Spleen (tissue), 11 donors: Measurements from ENCODE around the gene MAPK14. TPM values are rescaled to one million over a fixed set of nuclear protein-coding genes. Genes with fewer than 3 reads are reported as not detected.

Experiments
- DNase-seq: peaks from one replicate; pipeline ENCODE4 v3.0.0-alpha.2; 2020
- H3K27ac ChIP-seq, 8 donors: fragments of 200-600 bp; sonication (generic) in 7 of 8; 1 replicate in 4 of 8; 2 replicates in 4 of 8; pipeline versions ENCODE4 v1.5.0 to v1.8.0; 2016 to 2021; ENCODE audit warnings: inconsistent platforms in 4 of 8, mild to moderate bottlenecking in 4 of 8, moderate library complexity in 1 of 8
- H3K27me3 ChIP-seq, 7 donors: fragments of 200-600 bp; sonication (generic) in 6 of 7; replicated peaks in 1 of 7; 1 replicate in 4 of 7; 2 replicates in 3 of 7; pipeline versions ENCODE4 v1.5.0 to v1.8.0; 2016 to 2021; ENCODE audit warnings: inconsistent platforms in 3 of 7, mild to moderate bottlenecking in 1 of 7
- H3K36me3 ChIP-seq, 6 donors: fragments of 200-600 bp; sonication (generic) in 5 of 6; 1 replicate in 4 of 6; 2 replicates in 2 of 6; pipeline versions ENCODE4 v1.5.0 to v1.8.0; 2016 to 2021; ENCODE audit warnings: inconsistent platforms in 2 of 6
- H3K4me1 ChIP-seq, 6 donors: fragments of 200-600 bp; sonication (generic) in 5 of 6; 1 replicate in 3 of 6; 2 replicates in 3 of 6; pipeline versions ENCODE4 v1.5.0 to v1.8.0; 2016 to 2021; ENCODE audit warnings: inconsistent platforms in 3 of 6
- H3K4me3 ChIP-seq, 8 donors: fragments of 200-600 bp; sonication (generic) in 7 of 8; 1 replicate in 4 of 8; 2 replicates in 4 of 8; pipeline versions ENCODE4 v1.5.0 to v1.8.0; 2016 to 2021; ENCODE audit warnings: inconsistent platforms in 4 of 8, mild to moderate bottlenecking in 4 of 8, moderate library complexity in 2 of 8
- H3K9me3 ChIP-seq, 8 donors: fragments of 200-600 bp; sonication (generic) in 7 of 8; 1 replicate in 4 of 8; 2 replicates in 4 of 8; pipeline versions ENCODE4 v1.5.0 to v1.8.0; 2016 to 2021; ENCODE audit warnings: inconsistent platforms in 4 of 8
- POLR2A ChIP-seq, 3 donors: fragments of 450-650 bp; IDR thresholded peaks; one replicate each; pipeline ENCODE4 v1.5.1; 2017; ENCODE audit warnings: antibody characterized with exemption in 3 of 3, mild to moderate bottlenecking in 1 of 3
- POLR2AphosphoS5 ChIP-seq, 3 donors: sonication (generic); formaldehyde crosslinking; IDR thresholded peaks; one replicate each; pipeline ENCODE4 v1.5.1; 2017; ENCODE audit warnings: antibody characterized with exemption in 3 of 3
- WGBS, 5 donors: extraction: QIAGEN DNeasy Blood & Tissue Kit in 3 of 5; methylation state at CpG; one replicate each; pipeline versions ENCODE4 v1.1.5 to v1.1.7; 2013 to 2018; 5-methylcytosine and 5-hydroxymethylcytosine counted together
- intact Hi-C: fragments of 100-400 bp; cut with DNase I; formaldehyde crosslinking; loops from one replicate; pipeline ENCODE4 v1.15.0; 2023; ENCODE audit warnings: low total_unique reads
- polyA plus RNA-seq, 3 donors: library from polyadenylated mRNA; stranded (reverse); fragments of 200-250 nt; gene quantifications; one replicate each; pipeline ENCODE4 v1.2.1, GENCODE V29; 2013
- total RNA-seq, 7 donors: library from RNA; depleted of rRNA in 3 of 7; stranded (reverse); fragments of >200 nt in 3 of 7; fragmentation: NEBNext Ultra II Directional in 4 of 7; extraction: Animal tissue kit (Norgen Biotek cat#: 25700) in 4 of 7; gene quantifications; one replicate each; pipeline versions ENCODE4 v1.1.0 to v1.2.1, GENCODE V29; 2016 to 2021
- TF ChIP-seq, protein P1 (sequence below), 11 experiments: fragments of 200-600 bp in 7 of 11; fragments of 450-650 bp in 4 of 11; sonication (generic) in 4 of 11; IDR thresholded peaks in 8 of 11; conservative IDR thresholded peaks in 3 of 11; 1 replicate in 7 of 11; 2 replicates in 4 of 11; pipeline versions ENCODE4 v1.4.0 to v1.8.0; 2016 to 2021; ENCODE audit warnings: antibody characterized with exemption in 11 of 11, inconsistent platforms in 4 of 11, mild to moderate bottlenecking in 1 of 11
- donor health status: healthy with polysubstance abuse.
- donor health status: DM: no; HTN: no; CAD: no; lungs with moderate emphysema.
- donor health status: DM: no; HTN: no; CAD: no.
- donor health status: Bipolar disorder and iron deficiency.
- donor health status: healthy.
- donor health status: DM: no; HTN: no; CAD: no.
- donor health status: DM: yes; HTN: yes; CAD: no.

MAPK14 gene
- total and polyA plus RNA-seq, 10 donors = 13.9 to 242 (median 94.6) TPM

DNA sequence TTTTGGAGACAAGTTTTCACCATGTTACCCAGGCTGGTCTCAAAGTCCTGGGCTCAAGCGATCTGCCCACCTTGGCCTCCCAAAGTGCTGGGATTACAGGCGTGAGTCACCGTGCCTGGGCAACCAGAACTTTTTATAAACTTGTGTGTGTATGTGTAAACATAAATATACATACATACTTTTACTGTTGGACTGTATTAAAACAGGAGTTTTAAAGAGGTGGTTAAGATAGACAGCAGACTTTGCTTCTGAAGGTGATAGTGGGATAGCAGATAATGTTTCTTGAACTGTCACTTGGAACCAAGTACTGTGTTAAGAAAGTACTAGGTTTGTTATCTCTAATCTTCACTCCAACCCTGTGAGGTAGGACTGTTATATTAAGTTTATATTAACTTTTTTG, 74.1 kb downstream of the MAPK14 start:
- 95 to 100% (median 97%) methylated on average over 3 of the region's 3 CpGs for WGBS, 5 donors
- intact Hi-C loops = no loop called here

GRCh38 chr6:36102853-36103252, 75.2 kb downstream of the MAPK14 start:
- peaks cover 5 to 48% (median 27%) of the 10 kb centered on the region in 6 donors for H3K4me1 ChIP-seq
- H3K4me3 ChIP-seq = no peak overlapping the region
- peaks cover 0 to 93% (median 28%) of the 10 kb centered on the region in 6 donors for H3K36me3 ChIP-seq
- no peak overlapping the region for H3K27ac ChIP-seq
- H3K9me3 ChIP-seq = no peaks in the 10 kb centered on the region
- TF ChIP-seq POLR2AphosphoS5 (IDR thresholded peaks at IDR 0.05) = no peak
- TF ChIP-seq, protein P1, sequence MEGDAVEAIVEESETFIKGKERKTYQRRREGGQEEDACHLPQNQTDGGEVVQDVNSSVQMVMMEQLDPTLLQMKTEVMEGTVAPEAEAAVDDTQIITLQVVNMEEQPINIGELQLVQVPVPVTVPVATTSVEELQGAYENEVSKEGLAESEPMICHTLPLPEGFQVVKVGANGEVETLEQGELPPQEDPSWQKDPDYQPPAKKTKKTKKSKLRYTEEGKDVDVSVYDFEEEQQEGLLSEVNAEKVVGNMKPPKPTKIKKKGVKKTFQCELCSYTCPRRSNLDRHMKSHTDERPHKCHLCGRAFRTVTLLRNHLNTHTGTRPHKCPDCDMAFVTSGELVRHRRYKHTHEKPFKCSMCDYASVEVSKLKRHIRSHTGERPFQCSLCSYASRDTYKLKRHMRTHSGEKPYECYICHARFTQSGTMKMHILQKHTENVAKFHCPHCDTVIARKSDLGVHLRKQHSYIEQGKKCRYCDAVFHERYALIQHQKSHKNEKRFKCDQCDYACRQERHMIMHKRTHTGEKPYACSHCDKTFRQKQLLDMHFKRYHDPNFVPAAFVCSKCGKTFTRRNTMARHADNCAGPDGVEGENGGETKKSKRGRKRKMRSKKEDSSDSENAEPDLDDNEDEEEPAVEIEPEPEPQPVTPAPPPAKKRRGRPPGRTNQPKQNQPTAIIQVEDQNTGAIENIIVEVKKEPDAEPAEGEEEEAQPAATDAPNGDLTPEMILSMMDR (IDR thresholded peaks at IDR 0.05 in 8 of 11, conservative IDR thresholded peaks at IDR 0.05 in 3 of 11) = no peak
- no peak for TF ChIP-seq POLR2A (IDR thresholded peaks at IDR 0.05)
- intact Hi-C loops = no loop called here
- no peak for DNase-seq
- 67 to 69% (median 68%) methylated on average over 4 of the region's 4 CpGs for WGBS, 5 donors
- H3K27me3 ChIP-seq = no peaks in the 10 kb centered on the region

More for the DNA sequence above, 74.1 kb downstream of the MAPK14 start:
- no peaks in the 10 kb centered on the region for H3K9me3 ChIP-seq
- H3K4me1 ChIP-seq = peaks cover 5 to 38% (median 27%) of the 10 kb centered on the region in 6 donors
- TF ChIP-seq, protein P1 (IDR thresholded peaks at IDR 0.05 in 8 of 11, conservative IDR thresholded peaks at IDR 0.05 in 3 of 11) = no peak
- TF ChIP-seq POLR2AphosphoS5 (IDR thresholded peaks at IDR 0.05) (no peak), POLR2A (IDR thresholded peaks at IDR 0.05) (no peak)
- no peak for DNase-seq
- peak overlapping the region in 4 of 8 donors; percentile 21 to 79 (median 61) for H3K27ac ChIP-seq
- H3K4me3 ChIP-seq = no peak overlapping the region
- no peaks in the 10 kb centered on the region for H3K27me3 ChIP-seq
- H3K36me3 ChIP-seq = peaks cover 0 to 92% (median 27%) of the 10 kb centered on the region in 6 donors

GRCh38 chr6:36104836-36105235, 77.2 kb downstream of the MAPK14 start:
- H3K27me3 ChIP-seq = no peaks in the 10 kb centered on the region
- WGBS, 5 donors = 73 to 86% (median 83%) methylated on average over 2 of the region's 2 CpGs
- no peak overlapping the region for H3K4me3 ChIP-seq
- intact Hi-C loops = no loop called here
- no peaks in the 10 kb centered on the region for H3K9me3 ChIP-seq
- DNase-seq = no peak
- H3K4me1 ChIP-seq = peaks cover 9 to 49% (median 29%) of the 10 kb centered on the region in 6 donors
- TF ChIP-seq POLR2AphosphoS5 (IDR thresholded peaks at IDR 0.05) (no peak), POLR2A (IDR thresholded peaks at IDR 0.05) (no peak)
- TF ChIP-seq, protein P1 (IDR thresholded peaks at IDR 0.05 in 8 of 11, conservative IDR thresholded peaks at IDR 0.05 in 3 of 11) = no peak
- peaks cover 0 to 99% (median 42%) of the 10 kb centered on the region in 6 donors for H3K36me3 ChIP-seq
- H3K27ac ChIP-seq = no peak overlapping the region

DNA sequence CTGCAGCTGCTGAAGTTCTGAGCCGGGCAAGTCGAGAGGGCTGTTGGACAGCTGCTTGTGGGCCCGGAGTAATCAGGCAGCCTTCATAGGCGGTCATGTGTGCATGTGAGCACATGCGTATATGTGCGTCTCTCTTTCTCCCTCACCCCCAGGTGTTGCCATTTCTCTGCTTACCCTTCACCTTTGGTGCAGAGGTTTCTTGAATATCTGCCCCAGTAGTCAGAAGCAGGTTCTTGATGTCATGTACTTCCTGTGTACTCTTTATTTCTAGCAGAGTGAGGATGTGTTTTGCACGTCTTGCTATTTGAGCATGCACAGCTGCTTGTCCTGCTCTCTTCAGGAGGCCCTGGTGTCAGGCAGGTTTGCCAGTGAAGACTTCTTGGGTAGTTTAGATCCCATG, 81.5 kb downstream of the MAPK14 start:
- Histone ChIP-seq H3K36me3 (peaks cover 0 to 94% (median 38%) of the 10 kb centered on the region in 6 donors), H3K4me1 (peaks cover 13 to 70% (median 34%) of the 10 kb centered on the region in 6 donors)

More for the DNA sequence above, 81.5 kb downstream of the MAPK14 start:
- peak overlapping the region; percentile 9 to 97 (median 78) for H3K27ac ChIP-seq
- intact Hi-C loops = no loop called here
- TF ChIP-seq POLR2A (IDR thresholded peaks at IDR 0.05) = no peak
- peak in 2 of 3 donors; percentile 40 to 95 for TF ChIP-seq POLR2AphosphoS5 (IDR thresholded peaks at IDR 0.05)
- 52 to 73% (median 68%) methylated on average over 7 of the region's 7 CpGs for WGBS, 5 donors
- H3K27me3 ChIP-seq = no peaks in the 10 kb centered on the region
- peak; percentile 84 for DNase-seq
- no peaks in the 10 kb centered on the region for H3K9me3 ChIP-seq
- H3K4me3 ChIP-seq = no peak overlapping the region
